HCT116 (cell line): ENCODE measurements around the gene FATE1. TPM values are rescaled to one million over a fixed set of nuclear protein-coding genes. Genes with fewer than 3 reads are reported as not detected.

Experiments used
- ATAC-seq: fragments of 200-7000 bp; cut with Tn5 transposase; 2 replicates; pipeline ENCODE4 v1.9.1; 2020; ENCODE audit warnings: mild to moderate bottlenecking, moderate library complexity
- BruUV-seq: library from RNA; stranded (reverse); fragments of 400-500 nt; replicated peaks from 2 replicates; lab custom pipeline; 2021; lab: Mats Ljungman, UMichigan
- CTCF ChIA-PET: fragments of 300-600 bp; sonication (Branson Sonifier 250); formaldehyde crosslinking; loops from one replicate; lab custom pipeline; 2021; ENCODE audit warnings: antibody characterized with exemption; lab: Charles Lee
- POLR2A ChIA-PET: fragments of 300-600, 350-600 bp; sonication (Branson Sonifier 250); formaldehyde crosslinking; loops from one replicate; lab custom pipeline; 2021; ENCODE audit warnings: antibody characterized with exemption; lab: Charles Lee
- RAD21 ChIA-PET, 2 experiments: fragments of 300-600 bp; sonication (Branson Sonifier 250); formaldehyde crosslinking; loops; one replicate each; lab custom pipeline; 2023; ENCODE audit warnings: low total read pairs in 2 of 2; ENCODE audit not compliant: uncharacterized antibody in 2 of 2, unreplicated experiment in 2 of 2, low non-redundant PET in 1 of 2; lab: Charles Lee
- DNase-seq: peaks from one replicate; pipeline ENCODE4 v3.0.0-alpha.2; 2010; ENCODE audit warnings: low read depth, low spot score
- H2AFZ ChIP-seq: fragments of 200-600 bp; shearing (Covaris generic), sonication (generic); 2 replicates; pipeline ENCODE4 v1.6.1; 2017; ENCODE audit warnings: low read depth, mixed run types, mixed read lengths, antibody characterized with exemption, low read length; ENCODE audit not compliant: poor library complexity, severe bottlenecking
- H3K27ac ChIP-seq: 2 replicates; pipeline ENCODE4 v1.5.1; 2012; ENCODE audit warnings: low read depth, low read length
- H3K27me3 ChIP-seq: fragments of 200-600 bp; sonication (generic); 2 replicates; pipeline ENCODE4 v1.6.1; 2016; ENCODE audit warnings: mixed run types, low read length, mixed read lengths; ENCODE audit not compliant: insufficient read depth
- H3K36me3 ChIP-seq, 2 experiments: fragments of 200-500 bp in 1 of 2; fragments of 200-600 bp in 1 of 2; sonication (Bioruptor generic) in 1 of 2; sonication (generic) in 1 of 2; 2 replicates each; pipeline versions ENCODE4 v1.5.1 to v1.6.1; 2014 to 2016; ENCODE audit warnings: low read length in 2 of 2, inconsistent platforms in 1 of 2, mixed read lengths in 1 of 2, mixed run types in 1 of 2; ENCODE audit not compliant: insufficient read depth in 2 of 2, control insufficient read depth in 1 of 2
- H3K4me1 ChIP-seq, 2 experiments: fragments of 200-600 bp in 1 of 2; sonication (generic) in 1 of 2; 2 replicates each; pipeline versions ENCODE4 v1.5.1 to v1.6.1; 2012 to 2017; ENCODE audit warnings: low read length in 2 of 2, inconsistent platforms in 1 of 2, mild to moderate bottlenecking in 1 of 2, mixed read lengths in 1 of 2, mixed run types in 1 of 2, moderate library complexity in 1 of 2; ENCODE audit not compliant: insufficient read depth in 2 of 2, control insufficient read depth in 1 of 2
- H3K4me2 ChIP-seq: fragments of 200-600 bp; sonication (generic); 2 replicates; pipeline ENCODE4 v1.6.1; 2017; ENCODE audit warnings: mixed run types, low read length, mixed read lengths
- H3K4me3 ChIP-seq, 2 experiments: fragments of 200-600 bp in 1 of 2; sonication (generic) in 1 of 2; replicated peaks in 1 of 2; 2 replicates each; pipeline ENCODE4 v1.5.1; 2011 to 2016; ENCODE audit warnings: low read length in 2 of 2, control low read depth in 1 of 2, low read depth in 1 of 2, mild to moderate bottlenecking in 1 of 2, mixed read lengths in 1 of 2, mixed run types in 1 of 2
- H3K79me2 ChIP-seq: fragments of 200-600 bp; sonication (generic); 2 replicates; pipeline ENCODE4 v1.6.1; 2017; ENCODE audit warnings: mild to moderate bottlenecking, mixed run types, low read length, moderate library complexity, mixed read lengths; ENCODE audit not compliant: insufficient read depth
- H3K9ac ChIP-seq: fragments of 200-600 bp; sonication (generic); 2 replicates; pipeline ENCODE4 v1.6.1; 2016; ENCODE audit warnings: low read length, mixed read lengths
- H3K9me2 ChIP-seq: fragments of 200-600 bp; sonication (generic), shearing (Covaris generic); 2 replicates; pipeline ENCODE4 v1.6.1; 2017; ENCODE audit warnings: mixed run types, mild to moderate bottlenecking, moderate library complexity; ENCODE audit not compliant: insufficient read depth
- H3K9me3 ChIP-seq, 2 experiments: fragments of 200-500 bp in 1 of 2; fragments of 200-600 bp in 1 of 2; sonication (Bioruptor generic) in 1 of 2; sonication (generic) in 1 of 2; 2 replicates each; pipeline ENCODE4 v1.6.1; 2014 to 2017; ENCODE audit warnings: low read length in 2 of 2, mixed read lengths in 2 of 2, inconsistent platforms in 1 of 2, low read depth in 1 of 2, mild to moderate bottlenecking in 1 of 2, mixed run types in 1 of 2, moderate library complexity in 1 of 2; ENCODE audit not compliant: control insufficient read depth in 1 of 2, insufficient read depth in 1 of 2
- H4K20me1 ChIP-seq: fragments of 200-600 bp; sonication (generic), shearing (Covaris generic); 2 replicates; pipeline ENCODE4 v1.6.1; 2017; ENCODE audit warnings: mixed run types, mild to moderate bottlenecking, moderate library complexity; ENCODE audit not compliant: insufficient read depth
- CEBPB ChIP-seq: IDR thresholded peaks from 2 replicates; pipeline ENCODE4 v1.6.1; 2012; ENCODE audit warnings: low read depth
- CTCF ChIP-seq, 3 experiments: fragments of 200-600 bp in 1 of 3; sonication (generic) in 1 of 3; IDR thresholded peaks in 2 of 3; conservative IDR thresholded peaks in 1 of 3; 2 replicates each; pipeline ENCODE4 v1.5.1; 2012 to 2017; ENCODE audit warnings: low read depth in 2 of 3, low read length in 2 of 3, antibody characterized with exemption in 1 of 3, borderline replicate concordance in 1 of 3, control low read depth in 1 of 3, mild to moderate bottlenecking in 1 of 3, mixed read lengths in 1 of 3, mixed run types in 1 of 3, moderate library complexity in 1 of 3; ENCODE audit not compliant: insufficient read depth in 1 of 3
- EGR1 ChIP-seq: IDR thresholded peaks from 2 replicates; pipeline ENCODE4 v1.6.1; 2012; ENCODE audit warnings: low read depth
- ELF1 ChIP-seq: IDR thresholded peaks from 2 replicates; pipeline ENCODE4 v1.6.1; 2012; ENCODE audit warnings: low read depth, borderline replicate concordance
- EZH2 ChIP-seq: fragments of 200-600 bp; sonication (generic); IDR thresholded peaks from 2 replicates; pipeline ENCODE4 v1.6.1; 2017; ENCODE audit warnings: antibody characterized with exemption, mixed run types
- EZH2phosphoT487 ChIP-seq: fragments of 200-600 bp; IDR thresholded peaks from 2 replicates; pipeline ENCODE4 v1.6.1; 2018; ENCODE audit warnings: antibody characterized with exemption, borderline replicate concordance
- FOSL1 ChIP-seq: IDR thresholded peaks from 2 replicates; pipeline ENCODE4 v1.6.1; 2012; ENCODE audit warnings: low read depth
- RAD21 ChIP-seq: IDR thresholded peaks from 2 replicates; pipeline ENCODE4 v1.6.1; 2012; ENCODE audit warnings: low read depth, mild to moderate bottlenecking
- REST ChIP-seq: IDR thresholded peaks from 2 replicates; pipeline ENCODE4 v1.6.1; 2012; ENCODE audit warnings: low read depth
- SIN3A ChIP-seq: IDR thresholded peaks from 2 replicates; pipeline ENCODE4 v1.6.1; 2012; ENCODE audit warnings: low read depth
- SRF ChIP-seq: IDR thresholded peaks from 2 replicates; pipeline ENCODE4 v1.6.1; 2012; ENCODE audit warnings: low read depth
- TCF7L2 ChIP-seq: IDR thresholded peaks from 2 replicates; pipeline ENCODE4 v1.7.0; 2011; ENCODE audit warnings: borderline replicate concordance, inconsistent platforms; ENCODE audit not compliant: insufficient read depth, insufficient read length; ENCODE audit errors: extremely low read depth
- YY1 ChIP-seq: IDR thresholded peaks from 2 replicates; pipeline ENCODE4 v1.6.1; 2011; ENCODE audit warnings: low read length, low read depth, moderate library complexity, mild to moderate bottlenecking; ENCODE audit not compliant: insufficient replicate concordance; ENCODE audit errors: extremely low read depth
- ZFX ChIP-seq: fragments of 450-650 bp; IDR thresholded peaks from 2 replicates; pipeline ENCODE4 v1.6.1; 2017
- ZNF274 ChIP-seq: fragments of 200-500 bp; sonication (Bioruptor generic); IDR thresholded peaks from 2 replicates; pipeline ENCODE4 v1.6.1; 2014; ENCODE audit warnings: mild to moderate bottlenecking, low read depth, low read length, inconsistent platforms
- intact Hi-C: fragments of 100-400 bp; cut with micrococcal nuclease; formaldehyde crosslinking; loops from 2 replicates; pipeline ENCODE4 v1.10.0; 2022
- total RNA-seq: library from RNA; stranded (reverse); gene quantifications from one replicate; pipeline ENCODE4 v1.2.1, GENCODE V29; 2021; ENCODE audit not compliant: unreplicated experiment
- TF ChIP-seq, protein P1 (sequence below): IDR thresholded peaks from 2 replicates; pipeline ENCODE4 v1.6.1; 2012

The FATE1 gene
- total RNA-seq, 1 experiment from 2014 or later, result not detected

DNA sequence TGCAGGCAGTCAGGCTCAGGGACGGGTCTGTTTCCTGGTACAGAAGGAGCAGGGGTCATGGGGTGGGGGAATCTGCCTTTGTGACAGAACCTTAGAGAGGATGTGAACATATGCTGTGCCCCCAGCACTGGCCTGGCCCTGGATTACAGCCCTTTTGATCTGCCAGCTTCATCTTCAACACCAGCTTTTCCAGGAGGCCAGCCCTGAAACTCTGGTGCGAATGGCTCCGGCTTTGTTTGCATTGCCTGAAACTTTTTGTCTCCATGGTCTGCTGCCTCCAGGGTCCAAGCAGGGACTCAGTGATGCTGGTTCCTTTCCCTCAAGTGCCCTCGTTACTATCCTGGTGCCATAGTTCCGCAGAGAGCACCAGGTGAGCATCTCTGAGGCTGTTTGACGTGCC, 20.9 kb downstream of the FATE1 start (continued):
- TF ChIP-seq REST, result no peak

- no peak for ATAC-seq
- H3K9me3 ChIP-seq, result no peaks in the 10 kb centered on the region
- 0 out of 2 replicates have a peak, but pooled peaks cover 14% of the 10 kb centered on the region for H3K27me3 ChIP-seq
- no peak for TF ChIP-seq CTCF (IDR thresholded peaks at IDR 0.05 in 2 of 3, conservative IDR thresholded peaks at IDR 0.05 in 1 of 3; ENCODE audit: borderline replicate concordance in 1 of 3, insufficient read depth in 1 of 3, low read depth in 2 of 3, low read length in 2 of 3)
- TF ChIP-seq, protein P1, sequence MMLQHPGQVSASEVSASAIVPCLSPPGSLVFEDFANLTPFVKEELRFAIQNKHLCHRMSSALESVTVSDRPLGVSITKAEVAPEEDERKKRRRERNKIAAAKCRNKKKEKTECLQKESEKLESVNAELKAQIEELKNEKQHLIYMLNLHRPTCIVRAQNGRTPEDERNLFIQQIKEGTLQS, result no peak
- no peak for TF ChIP-seq ZNF274
- TF ChIP-seq EGR1, result no peak
- TF ChIP-seq RAD21, result no peak
- TF ChIP-seq EZH2, result no peak
- no peak for TF ChIP-seq FOSL1
- no peak for TF ChIP-seq YY1
- no peak for TF ChIP-seq EZH2phosphoT487
- TF ChIP-seq TCF7L2, result no peak
- TF ChIP-seq ELF1, result no peak
- no peak for TF ChIP-seq SIN3A
- TF ChIP-seq ZFX, result no peak
- TF ChIP-seq SRF, result no peak
- no peak for TF ChIP-seq CEBPB
- TF ChIP-seq, all 23 proteins: peak for 0
- CTCF ChIA-PET, result no interaction called here
- intact Hi-C loops, result no loop called here
- RAD21 ChIA-PET, result no interaction called here
- POLR2A ChIA-PET, result no interaction called here
- DNase-seq, result no peak
- Histone ChIP-seq H3K9ac (no peak overlapping the region), H3K27ac (no peak overlapping the region), H3K36me3 (no peaks in the 10 kb centered on the region), H3K4me1 (no peaks in the 10 kb centered on the region), H3K9me2 (no peaks in the 10 kb centered on the region), H3K4me3 (no peak overlapping the region), H2AFZ (no peak overlapping the region), H3K4me2 (no peak overlapping the region), H4K20me1 (no peaks in the 10 kb centered on the region), H3K79me2 (no peaks in the 10 kb centered on the region)
- no TSS peak for BruUV-seq
Measured at GRCh38 chrX:151737494-151737893, 21.7 kb downstream of the FATE1 start.
